Eye (tissue), 1 donor: ENCODE measurements around the gene SP3.
"Not testable (repeated sequence)": the region's sequence is repeated elsewhere in the genome, so short reads cannot be mapped to it uniquely, and the experiment has no call there.

Experiments used
- DNase-seq: peaks from one replicate; pipeline ENCODE4 v3.0.0-alpha.2; 2015

The SP3 gene

DNA sequence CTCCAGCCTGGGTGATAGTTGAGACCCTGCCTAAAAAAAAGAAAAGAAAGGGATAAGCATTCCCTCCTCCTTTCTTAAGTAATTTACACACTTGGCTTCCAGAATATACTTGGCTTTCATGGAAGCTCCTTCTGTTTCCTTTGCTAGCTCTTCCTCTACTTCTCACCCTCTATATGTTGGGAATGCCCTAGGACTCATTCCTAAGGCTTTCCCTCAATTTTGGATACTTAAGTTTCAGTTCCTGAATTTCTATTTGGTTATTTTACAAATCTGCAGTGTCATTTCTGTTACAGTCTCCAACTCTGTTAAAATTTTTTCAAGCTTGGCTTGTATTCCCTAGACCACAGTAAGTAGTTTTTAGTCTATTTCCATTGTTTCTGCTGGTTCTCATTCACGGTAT lies 23.6 kb downstream of the SP3 start:
- no peak for DNase-seq

DNA sequence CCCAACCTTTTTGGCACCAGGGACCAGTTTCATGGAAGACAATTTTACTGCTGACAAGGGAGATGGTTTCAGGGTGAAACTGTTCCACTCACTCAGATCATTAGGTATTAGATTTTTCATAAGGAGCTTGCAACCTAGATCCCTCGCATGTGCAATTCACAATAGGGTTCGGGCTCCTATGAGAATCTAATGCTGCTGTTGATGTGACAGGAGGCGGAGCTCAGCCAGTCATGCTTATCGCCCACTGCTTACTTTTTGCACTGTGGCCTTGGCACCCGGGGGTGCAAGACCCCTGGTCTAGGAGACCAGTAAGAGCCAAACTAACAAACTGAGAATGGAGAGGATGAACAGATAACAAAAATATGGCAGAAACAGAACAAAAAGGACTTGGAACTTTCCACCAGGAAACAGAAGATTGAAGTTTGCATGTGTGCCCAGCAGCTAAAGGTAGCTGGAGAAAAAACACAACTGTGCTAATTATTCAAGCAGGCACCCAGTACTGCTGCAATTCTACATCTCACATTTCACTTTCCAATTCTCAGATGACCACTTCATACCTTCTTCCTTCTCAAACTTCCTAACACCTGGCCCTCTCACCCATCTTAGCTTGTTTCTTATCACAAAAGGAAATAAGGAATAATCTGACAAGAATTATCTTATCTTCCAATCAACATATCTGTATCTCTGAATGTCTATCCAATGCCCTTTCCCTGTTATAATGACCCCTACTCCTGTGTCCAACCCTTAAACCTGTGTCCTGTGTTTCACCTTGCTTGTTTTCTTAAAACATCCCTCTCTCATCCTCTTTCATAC lies 24.8 kb downstream of the SP3 start:
- no peak for DNase-seq

DNA sequence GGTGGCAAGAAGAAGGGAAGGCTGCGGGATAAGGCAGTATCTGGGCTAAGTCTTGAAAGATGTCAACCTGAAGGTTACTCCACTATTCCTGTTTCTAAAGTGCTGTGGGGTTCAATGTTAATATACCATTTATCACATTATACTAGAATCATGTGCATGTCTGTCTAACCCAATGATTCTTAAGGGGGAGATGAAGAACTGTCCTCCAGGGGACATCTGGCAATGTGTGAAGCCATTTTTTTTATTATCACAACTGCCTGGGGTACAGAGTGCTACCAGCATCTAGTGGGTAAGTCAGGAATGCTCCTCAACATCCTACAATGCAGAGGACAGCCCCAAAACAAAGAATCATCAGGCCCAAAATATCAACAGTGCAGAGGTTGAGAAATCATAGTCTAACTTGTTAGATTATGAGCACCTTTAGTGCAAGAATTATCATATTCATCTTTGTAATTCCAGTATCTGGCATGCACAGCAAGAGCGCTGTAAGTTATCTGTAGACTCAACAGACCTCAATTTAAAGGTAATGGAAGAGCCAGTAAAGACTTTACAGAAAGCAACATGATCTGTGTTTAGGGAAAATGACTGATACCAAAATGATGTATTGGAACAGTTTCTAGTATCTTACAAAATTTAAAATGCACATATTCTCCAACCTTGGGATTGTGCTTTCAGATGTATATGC lies 26.3 kb downstream of the SP3 start:
- no peak for DNase-seq

- no peak for DNase-seq
These were observed 29.9 kb downstream of the SP3 start for GRCh38 chr2:173935305-173935704.

- DNase-seq: no peak
These were observed 30.3 kb downstream of the SP3 start for GRCh38 chr2:173934895-173935294.

DNA sequence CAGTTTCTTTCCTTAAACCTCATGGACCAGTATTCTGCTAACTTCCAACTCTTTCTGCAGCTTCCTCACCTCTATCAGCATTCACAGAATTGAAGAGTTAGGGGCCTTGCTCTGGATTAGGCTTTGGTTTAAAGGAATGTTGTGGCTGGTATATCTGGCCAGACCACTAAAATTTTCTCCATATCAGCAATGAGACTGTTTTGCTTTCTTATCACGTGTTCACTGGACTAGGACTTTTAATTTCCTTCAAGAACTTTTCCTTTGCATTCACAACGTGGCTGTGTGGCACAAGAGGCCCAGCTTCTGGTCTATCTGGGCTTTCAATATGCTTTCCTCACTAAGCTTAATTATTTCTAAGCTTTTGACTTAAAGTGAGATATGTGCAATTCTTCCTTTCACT lies 33.4 kb downstream of the SP3 start:
- no peak for DNase-seq

GRCh38 chr2:173929441-173929840 lies 35.7 kb downstream of the SP3 start:
- no peak for DNase-seq

GRCh38 chr2:173926875-173927274 lies 38.3 kb downstream of the SP3 start:
- DNase-seq: no peak

- DNase-seq: no peak
These were observed 40.9 kb downstream of the SP3 start for GRCh38 chr2:173924285-173924684.

DNA sequence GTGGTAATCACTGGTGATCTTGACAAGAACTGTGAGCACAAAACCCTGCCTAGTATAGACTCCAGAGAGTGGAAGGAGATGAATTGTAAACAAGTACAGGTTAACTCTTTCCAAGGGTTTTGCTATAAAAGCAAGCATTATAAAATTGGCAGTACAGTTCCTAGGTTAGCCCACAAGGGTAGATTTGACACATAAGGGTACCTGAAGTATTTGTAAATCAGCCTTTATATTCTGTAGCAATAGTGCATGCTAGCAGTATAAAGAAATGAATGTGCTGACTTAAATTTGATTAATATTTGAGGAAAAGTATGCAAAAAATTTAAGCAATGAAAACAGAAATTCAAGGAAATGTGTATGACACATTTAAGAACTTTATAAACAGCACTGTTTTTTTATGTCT lies 42.4 kb downstream of the SP3 start:
- no peak for DNase-seq

DNA sequence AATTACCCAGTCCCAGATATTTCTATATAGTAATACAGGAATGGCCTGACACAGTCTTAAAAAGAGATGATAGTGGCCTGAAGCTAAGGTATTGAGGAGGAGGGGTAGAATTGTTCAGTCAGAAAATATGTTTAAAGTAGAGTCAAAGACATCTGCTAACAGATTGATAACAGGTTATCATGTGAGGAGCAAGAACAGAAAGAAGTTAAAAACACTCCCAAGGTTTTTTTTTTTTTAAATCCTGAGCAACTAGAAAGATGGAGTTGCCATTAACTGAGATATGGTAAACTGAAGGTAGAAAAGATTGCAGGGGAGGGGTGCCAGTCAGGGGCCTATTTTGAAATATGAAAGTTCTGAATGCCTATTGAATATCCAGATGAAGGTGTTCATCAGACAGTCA lies 43.1 kb downstream of the SP3 start:
- no peak for DNase-seq

DNA sequence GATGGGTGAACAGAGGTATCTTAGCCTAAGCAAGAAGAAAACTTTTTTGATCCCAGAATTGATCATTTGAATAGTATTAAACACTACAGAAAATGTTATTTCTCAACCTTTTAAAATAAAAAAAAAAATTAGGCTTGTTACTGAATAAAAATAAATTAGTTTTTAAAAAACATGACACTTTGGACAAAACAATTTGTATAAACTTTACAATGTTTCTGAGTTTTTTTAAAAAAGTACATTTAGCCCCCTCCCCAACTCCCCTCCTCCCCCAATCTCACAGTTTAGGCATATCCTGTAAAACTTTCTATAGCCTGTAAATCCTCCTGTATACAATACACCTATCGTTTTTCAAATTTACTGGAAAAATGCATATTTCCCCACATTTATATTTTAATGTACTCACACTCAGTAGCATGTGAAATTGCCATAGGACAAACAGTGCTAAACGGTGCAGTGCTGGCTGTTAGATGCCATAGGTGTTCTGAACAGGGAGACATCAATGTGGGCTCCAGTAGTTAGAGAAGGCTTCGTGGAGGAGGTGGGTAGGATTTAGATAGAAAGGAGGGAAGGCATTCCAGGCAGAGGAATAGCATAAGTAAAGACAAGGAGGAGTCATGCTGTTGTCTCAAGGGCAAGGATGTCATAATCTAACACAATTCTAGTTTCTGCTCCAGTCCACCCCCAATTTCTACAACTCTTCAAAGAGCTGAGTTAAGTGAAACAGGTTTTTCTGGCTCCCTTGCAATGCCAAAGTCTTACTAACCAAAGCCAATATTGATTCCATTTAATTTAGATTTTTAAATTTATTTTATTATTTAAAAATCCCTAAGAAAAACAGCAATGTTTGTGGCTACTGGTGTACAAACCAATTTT lies 50.9 kb downstream of the SP3 start:
- DNase-seq: no peak

DNA sequence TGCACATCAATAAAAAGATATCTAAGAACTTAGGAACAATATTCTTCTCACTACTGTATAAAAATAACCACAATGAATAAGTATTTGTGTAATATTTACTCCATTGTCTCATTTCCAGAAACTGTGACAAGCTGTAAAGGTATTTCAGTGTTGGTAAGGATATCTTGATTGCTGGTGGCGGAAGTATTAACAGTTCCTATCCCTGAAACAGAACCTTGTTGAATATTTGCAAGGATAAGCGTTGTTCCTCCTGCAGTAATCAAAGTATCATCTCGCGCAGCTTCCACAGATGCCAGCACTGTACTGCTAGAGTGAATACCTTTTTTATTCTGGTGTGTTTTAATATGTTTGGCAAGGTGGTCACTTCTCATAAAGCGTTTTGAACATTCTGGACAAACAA lies 55.3 kb downstream of the SP3 start:
- no peak for DNase-seq

DNA sequence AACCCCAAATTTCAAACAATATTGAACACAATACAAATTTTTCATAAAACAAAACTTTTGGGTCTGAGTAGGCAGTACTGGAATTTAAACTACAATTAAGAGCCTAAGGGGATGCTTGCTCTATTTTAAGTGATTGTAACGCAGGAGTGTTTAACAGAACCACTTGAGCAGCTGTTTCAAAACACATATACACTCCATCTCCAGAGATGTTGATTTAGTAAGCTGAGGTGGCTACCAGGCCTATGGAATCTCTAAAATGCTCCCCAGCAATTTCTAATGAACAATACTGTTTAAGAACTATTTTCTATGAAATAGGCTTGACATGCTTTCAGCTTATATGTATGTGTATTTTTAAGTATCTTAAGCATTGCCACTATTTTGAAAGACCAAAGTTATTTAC lies 58.5 kb downstream of the SP3 start:
- DNase-seq: no peak

DNA sequence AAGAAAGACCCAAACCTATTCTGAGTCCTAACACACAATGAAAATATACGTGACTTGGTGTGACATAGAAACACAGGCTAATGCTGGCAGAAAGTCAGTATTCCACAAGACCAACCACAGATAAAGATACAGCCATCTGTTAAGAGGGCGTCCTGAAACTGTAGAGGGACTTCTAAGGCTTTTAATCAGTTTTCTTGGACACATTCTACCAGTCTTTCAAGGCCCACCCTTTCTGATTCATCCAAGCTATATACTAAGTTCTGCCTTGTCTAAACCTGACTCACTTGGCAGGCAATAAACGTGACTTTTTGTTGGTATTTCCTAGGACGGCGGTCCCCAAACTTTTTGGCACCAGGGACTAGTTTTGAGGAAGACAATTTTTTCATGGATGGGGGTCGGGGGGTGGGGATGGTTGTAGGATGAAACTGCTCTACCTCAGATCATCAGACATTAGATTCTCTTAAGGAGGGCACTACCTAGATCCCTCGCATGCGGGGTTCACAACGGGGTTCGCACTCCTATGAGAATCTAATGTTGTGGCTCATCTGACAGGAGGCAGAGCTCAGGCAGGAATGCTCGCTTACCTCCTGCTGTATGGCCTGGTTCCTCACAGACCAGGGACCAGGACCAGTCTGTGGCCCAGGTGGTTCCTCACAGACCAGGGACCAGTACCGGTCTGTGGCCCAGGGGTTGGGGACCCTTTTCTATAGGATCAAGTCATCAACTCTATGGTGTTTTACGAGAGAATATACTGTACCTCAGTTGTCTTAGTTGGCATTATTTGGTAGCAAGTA lies 61.4 kb downstream of the SP3 start:
- DNase-seq: no peak

- no peak for DNase-seq
These were observed 66.2 kb downstream of the SP3 start for GRCh38 chr2:173898996-173899395.

DNA sequence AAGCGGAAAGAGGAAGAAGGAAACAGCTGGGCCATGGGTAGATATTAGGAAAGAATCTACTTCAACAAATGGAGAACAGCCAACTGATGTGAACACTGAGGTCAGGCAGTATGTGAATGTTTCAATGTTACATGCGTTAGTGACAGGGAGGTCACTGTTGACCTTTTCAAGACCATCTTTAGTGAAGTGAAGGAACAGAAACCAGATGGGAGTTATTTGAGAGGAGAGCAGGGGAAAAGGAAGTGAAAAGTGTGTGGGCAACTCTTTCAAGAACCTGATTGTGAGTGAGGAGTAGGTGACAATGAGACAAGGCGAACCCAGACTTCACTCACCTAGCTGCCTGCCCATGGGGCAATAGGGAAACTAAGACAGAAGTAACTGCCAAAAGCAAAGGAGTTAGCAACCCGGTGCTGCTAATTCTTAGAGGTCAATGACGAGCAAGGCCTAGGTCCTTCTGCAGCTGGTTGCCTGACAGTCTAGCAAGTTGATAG lies 67.0 kb downstream of the SP3 start:
- DNase-seq: no peak

GRCh38 chr2:173896755-173897154 lies 68.4 kb downstream of the SP3 start:
- DNase-seq: no peak

- DNase-seq: no peak
These were observed 72.8 kb downstream of the SP3 start for GRCh38 chr2:173892341-173892740.

DNA sequence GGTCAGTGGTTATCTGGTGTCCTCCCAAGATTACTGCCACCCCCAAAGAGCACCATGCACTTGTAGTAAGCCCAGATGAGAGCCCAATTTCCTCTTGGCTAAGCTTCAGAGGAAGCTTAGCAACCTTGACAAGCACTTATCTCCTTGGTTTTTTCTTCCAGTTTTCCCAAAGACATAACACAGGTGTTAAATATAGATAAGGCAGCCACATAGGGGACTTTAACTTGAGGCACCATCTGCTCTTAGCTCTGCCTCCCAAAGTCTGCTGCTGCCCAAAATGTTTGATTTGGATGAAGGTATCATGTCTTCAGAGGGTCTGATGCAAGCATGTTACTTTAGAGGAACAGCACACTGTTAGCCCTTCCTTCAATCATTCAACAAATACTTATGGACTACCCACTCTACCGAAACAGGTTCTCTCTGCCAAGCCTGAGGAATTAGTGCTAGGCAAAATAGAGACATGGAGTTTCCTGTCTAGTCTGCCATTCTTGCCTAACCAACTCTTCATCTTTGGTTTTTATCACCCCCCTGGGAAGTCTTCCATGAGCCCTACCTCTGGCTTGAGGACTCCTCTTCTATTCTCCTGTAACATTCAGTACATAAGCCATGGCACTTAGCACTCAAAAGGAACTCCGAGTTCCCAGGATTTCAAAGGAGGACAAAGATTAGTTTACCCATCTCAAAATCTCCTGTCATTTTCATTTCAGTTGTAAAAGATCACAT lies 73.7 kb downstream of the SP3 start:
- DNase-seq: no peak

DNA sequence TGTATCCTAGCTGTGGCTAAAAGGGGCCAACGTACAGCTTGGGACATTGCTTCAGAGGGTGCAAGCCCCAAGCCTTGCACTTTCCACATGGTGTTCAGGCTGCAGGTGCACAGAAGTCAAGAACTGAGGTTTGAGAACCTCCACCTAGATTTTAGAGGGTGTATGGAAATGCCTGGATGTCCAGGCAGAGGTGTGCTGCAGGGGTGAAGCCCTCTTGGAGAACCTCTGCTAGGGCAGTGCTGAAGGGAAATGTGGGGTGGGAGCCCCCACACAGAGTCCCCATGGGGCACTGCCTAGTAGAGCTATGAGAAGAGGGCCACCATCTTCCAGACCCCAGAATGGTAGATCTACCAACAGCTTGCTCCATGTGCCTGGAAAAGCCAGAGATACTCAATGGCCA lies 75.7 kb downstream of the SP3 start:
- DNase-seq: not testable (repeated sequence)

- DNase-seq: no peak
These were observed 78.6 kb downstream of the SP3 start for GRCh38 chr2:173886613-173887012.
